Activated naive CD4-positive, alpha-beta T cell treated with anti-CD3 and anti-CD28 coated beads, Interleukin-2, amount 50 U/mL, for 24 hours (primary cell): ENCODE results near the gene TRABD2A.

Source experiments
- H3K27ac Mint-ChIP-seq: one replicate; pipeline ENCODE4 v1.8.0; 2021; ENCODE audit warnings: mild to moderate bottlenecking, mixed read lengths
- H3K27me3 Mint-ChIP-seq: one replicate; pipeline ENCODE4 v1.8.0; 2021; ENCODE audit warnings: mixed read lengths
- H3K36me3 Mint-ChIP-seq: one replicate; pipeline ENCODE4 v1.8.0; 2021; ENCODE audit warnings: mixed read lengths
- H3K4me1 Mint-ChIP-seq: one replicate; pipeline ENCODE4 v1.8.0; 2021; ENCODE audit warnings: mixed read lengths
- H3K4me3 Mint-ChIP-seq: one replicate; pipeline ENCODE4 v1.8.0; 2021; ENCODE audit warnings: mild to moderate bottlenecking, mixed read lengths
- H3K9me3 Mint-ChIP-seq: one replicate; pipeline ENCODE4 v1.8.0; 2021; ENCODE audit warnings: mixed read lengths

Gene TRABD2A

DNA sequence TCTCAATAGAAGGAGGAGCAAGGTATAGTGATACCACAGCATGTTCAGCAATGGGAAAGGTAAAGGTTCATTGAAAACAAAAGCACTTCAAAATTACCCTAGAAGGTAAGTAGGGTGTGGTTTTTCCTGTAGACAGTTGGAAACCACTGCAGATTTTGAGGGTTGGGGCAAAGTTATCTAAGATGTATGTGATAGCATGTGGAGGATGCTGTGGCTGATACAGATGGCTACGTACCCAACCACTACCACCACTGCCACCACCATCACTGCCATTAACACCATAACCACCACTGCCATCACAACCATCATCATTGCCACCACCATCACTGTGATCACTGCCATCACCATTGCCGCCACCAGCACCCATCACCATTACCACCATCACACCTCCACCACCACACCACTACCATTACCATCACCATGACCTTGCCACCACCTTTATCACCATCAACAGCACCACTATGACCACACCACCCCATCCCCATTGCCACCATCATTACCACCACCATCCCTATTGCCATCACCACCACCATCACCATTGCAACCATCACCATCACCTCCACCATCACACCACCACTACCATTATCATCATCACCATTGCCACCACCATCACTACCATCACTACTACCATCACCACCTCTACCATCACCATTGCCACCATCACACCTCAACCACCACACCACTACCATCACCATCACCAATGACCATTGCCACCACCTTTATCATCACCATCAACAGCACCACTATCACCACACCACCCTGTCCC is 28.2 kb upstream of the TRABD2A start:
- peak overlapping the region; percentile 72 for H3K4me3 Mint-ChIP-seq
- H3K4me1 Mint-ChIP-seq = peaks cover 55% of the 10 kb centered on the region
- peaks cover 9% of the 10 kb centered on the region for H3K36me3 Mint-ChIP-seq

DNA sequence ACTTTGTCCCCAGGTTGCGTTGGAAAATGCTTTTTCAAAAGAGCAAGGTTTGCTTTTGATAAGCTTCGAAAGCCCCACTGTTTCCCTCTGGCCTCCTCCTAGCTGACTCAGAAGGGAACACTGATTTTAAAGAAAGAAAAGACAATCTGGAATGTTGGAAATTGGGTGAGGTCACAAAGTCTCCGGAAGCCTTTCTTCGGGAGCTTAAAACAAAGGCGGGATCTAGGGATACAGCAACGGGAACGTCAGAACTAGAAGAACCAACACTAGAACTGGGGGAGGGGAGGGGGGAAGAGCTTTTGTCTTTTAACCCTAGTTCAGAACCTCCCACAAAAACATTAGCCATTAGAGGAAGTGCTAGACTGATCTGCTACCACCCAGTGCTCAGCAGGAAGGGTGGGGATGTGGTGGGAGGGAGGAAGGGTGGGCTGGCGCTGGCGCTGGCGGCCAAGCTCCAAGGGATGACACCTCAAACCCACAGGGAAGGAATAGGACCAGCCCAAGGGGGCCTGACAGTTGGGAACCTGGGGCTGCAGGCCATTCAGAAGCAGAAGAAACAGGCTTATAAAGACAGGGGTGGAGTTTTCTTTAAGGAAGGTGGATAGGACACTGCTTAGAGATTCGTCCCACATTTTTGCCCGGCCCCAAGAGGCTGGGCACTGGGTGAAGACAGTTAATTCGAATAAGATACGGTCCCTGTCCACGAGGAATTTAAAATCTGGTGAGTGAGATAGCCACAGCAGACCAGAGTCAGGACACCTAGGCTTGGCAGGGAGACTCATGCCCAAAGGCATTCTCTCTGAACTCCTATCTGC is 26.2 kb upstream of the TRABD2A start:
- Mint-ChIP-seq H3K27me3 (no peaks in the 10 kb centered on the region), H3K27ac (peak overlapping the region; percentile 93), H3K4me3 (peak overlapping the region; percentile 95), H3K4me1 (peaks cover 66% of the 10 kb centered on the region), H3K9me3 (no peaks in the 10 kb centered on the region), H3K36me3 (peaks cover 9% of the 10 kb centered on the region)

More for the DNA sequence above, 28.2 kb upstream of the TRABD2A start:
- H3K9me3 Mint-ChIP-seq = no peaks in the 10 kb centered on the region
- H3K27ac Mint-ChIP-seq = peak overlapping the region; percentile 10
- no peaks in the 10 kb centered on the region for H3K27me3 Mint-ChIP-seq

DNA sequence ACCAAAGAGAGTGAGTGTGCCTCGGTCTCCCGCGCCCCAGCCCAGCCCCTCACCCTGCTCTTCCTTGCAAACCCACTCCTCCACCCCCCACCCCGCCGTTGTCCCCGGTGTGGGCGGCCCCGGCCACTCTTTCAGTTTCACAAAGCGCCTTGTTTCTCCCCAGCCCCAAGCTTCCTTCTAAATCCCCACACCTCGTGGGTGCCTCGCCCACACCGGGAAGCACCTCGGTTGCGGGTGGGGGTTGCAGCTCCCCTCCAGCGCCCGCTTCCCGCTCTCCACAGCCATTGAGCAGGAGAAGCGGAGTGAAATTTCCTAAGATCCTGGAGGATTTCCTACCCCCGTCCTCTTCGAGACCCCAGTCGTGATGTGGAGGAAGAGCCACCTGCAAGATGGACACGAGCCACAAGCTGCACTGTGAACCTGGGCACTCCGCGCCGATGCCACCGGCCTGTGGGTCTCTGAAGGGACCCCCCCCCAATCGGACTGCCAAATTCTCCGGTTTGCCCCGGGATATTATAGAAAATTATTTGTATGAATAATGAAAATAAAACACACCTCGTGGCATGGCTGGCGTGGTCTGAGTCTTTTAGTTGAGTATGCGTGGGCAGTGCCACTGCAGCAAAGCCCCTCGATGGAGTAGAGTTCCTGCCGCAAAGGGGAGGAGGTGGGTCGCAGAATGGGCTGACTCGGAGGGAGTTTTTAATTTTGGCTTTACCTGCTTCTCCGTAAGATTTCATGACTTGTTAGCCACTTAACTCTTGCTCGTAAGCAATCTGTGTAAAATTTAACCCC is 25.4 kb upstream of the TRABD2A start:
- Mint-ChIP-seq H3K4me3 (peak overlapping the region; percentile 95), H3K27me3 (no peaks in the 10 kb centered on the region), H3K4me1 (peaks cover 63% of the 10 kb centered on the region), H3K9me3 (no peaks in the 10 kb centered on the region), H3K36me3 (peaks cover 9% of the 10 kb centered on the region), H3K27ac (peak overlapping the region; percentile 93)

DNA sequence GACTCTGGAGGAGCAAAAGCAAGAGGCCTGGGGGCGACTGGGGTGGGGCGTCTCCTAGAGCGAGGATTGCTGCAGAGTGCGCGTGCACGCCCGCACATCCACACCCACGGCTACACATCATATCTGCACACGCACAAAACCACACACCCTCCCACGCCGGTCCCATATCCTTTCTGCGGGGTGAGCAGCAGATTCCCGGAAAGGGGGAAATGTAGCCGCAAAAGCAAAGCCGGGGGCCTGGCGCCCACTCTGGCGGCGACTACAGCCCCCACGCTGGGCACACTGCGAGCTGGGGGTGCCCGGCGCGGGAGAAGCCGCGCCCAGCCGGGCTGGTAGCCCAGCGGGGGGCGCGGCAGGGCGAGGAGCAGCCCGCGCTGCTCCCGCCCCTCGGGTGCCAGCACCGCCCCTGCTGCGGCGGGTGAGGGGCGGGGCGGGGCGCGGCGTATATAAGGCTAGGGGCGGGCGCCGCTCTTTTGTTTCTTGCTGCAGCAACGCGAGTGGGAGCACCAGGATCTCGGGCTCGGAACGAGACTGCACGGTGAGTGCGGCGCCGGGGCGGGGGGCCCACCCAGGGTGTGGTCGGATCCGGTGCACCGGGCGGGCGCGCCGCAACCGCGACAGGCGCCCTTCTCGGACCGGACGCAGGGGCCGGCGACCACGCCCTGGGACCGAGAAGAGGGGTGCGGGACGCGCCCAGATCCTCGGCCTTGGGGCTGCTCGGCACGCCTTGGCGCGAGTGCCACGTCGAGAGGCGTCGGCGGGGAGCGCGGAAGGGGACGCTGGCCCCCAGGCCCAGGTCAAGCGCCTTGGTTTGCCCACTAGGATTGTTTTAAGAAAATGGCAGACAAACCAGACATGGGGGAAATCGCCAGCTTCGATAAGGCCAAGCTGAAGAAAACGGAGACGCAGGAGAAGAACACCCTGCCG is 24.6 kb upstream of the TRABD2A start, which contains the start of gene TMSB10:
TSS of gene TMSB10 (plus strand) at position 476 of the 927 bp plus-strand sequence.
- no peaks in the 10 kb centered on the region for H3K27me3 Mint-ChIP-seq
- peaks cover 67% of the 10 kb centered on the region for H3K4me1 Mint-ChIP-seq
- H3K27ac Mint-ChIP-seq = peak within 1 kb of the TSS; percentile 93
- no peaks in the 10 kb centered on the region for H3K9me3 Mint-ChIP-seq
- H3K4me3 Mint-ChIP-seq = peak within 1 kb of the TSS; percentile 95
- H3K36me3 Mint-ChIP-seq = peaks cover 9% of the 10 kb centered on the region

DNA sequence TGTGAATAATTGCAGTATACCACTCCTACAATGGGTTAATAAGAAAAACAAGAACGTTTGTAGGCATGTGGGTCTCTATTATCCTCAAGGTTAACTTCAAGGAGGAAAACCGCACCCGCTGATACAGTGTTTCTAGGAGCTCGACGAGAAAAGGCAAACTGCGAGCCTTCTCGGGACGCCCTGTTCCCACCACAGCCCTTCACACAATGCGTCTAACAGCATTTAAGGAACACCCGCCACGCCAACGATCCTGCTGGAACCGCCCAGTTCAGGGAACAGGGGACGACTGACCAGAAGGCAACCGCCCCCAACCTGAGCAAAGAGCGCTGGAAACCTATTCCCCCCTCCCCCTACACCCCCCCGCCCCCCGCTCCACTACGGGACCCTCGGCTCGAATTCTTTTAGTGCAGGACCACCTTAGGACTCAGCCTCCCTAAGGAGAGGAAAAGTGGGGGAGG is 23.9 kb upstream of the TRABD2A start:
- Mint-ChIP-seq H3K36me3 (peaks cover 7% of the 10 kb centered on the region), H3K4me3 (peak overlapping the region; percentile 80), H3K9me3 (no peaks in the 10 kb centered on the region), H3K4me1 (peaks cover 70% of the 10 kb centered on the region), H3K27ac (peak overlapping the region; percentile 32), H3K27me3 (no peaks in the 10 kb centered on the region)

DNA sequence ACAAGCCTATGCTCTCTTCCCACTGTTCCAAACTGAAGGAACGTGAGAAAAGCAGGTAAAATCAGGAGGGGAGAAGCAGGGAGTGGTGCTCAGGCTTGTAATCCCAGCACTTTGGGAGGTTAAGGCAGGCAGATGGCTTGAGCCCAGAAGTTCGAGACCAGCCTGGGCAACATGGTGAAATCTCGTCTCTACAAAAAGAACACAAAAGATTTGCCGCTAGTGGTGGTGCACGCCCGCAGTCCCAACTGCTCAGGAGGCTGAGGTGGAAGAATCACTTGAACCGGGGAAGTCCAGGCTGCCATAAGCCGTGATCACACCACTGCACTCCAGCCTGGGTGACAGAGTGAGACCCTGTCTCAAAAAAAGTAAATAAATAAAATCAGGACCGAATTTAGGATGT is 23.3 kb upstream of the TRABD2A start:
- Mint-ChIP-seq H3K27me3 (no peaks in the 10 kb centered on the region), H3K36me3 (peaks cover 7% of the 10 kb centered on the region), H3K9me3 (no peaks in the 10 kb centered on the region), H3K4me3 (peak overlapping the region; percentile 80), H3K4me1 (peaks cover 70% of the 10 kb centered on the region), H3K27ac (peak overlapping the region; percentile 48)

DNA sequence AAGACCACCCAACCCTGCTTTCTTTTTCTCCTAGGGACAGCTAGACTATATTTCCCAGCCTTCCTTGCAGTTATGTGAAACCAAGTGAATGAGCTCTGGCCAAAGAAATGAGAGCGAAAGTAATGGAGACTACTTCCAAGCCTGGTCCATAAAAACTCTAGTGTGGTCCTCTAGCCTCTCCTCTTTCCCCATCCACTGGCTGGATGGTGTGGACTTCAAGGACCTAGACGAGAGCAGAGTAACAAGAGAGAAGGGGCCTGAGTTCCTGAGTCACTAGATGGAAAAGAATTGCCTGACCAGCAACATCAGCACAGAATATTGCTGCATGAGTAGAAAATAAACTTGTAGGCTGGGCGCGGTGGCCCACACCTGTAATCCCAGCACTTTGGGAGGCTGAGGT is 21.6 kb upstream of the TRABD2A start:
- Mint-ChIP-seq H3K36me3 (peaks cover 5% of the 10 kb centered on the region), H3K27me3 (no peaks in the 10 kb centered on the region), H3K9me3 (no peaks in the 10 kb centered on the region), H3K4me3 (no peak overlapping the region), H3K4me1 (peaks cover 69% of the 10 kb centered on the region), H3K27ac (peak overlapping the region; percentile 36)

DNA sequence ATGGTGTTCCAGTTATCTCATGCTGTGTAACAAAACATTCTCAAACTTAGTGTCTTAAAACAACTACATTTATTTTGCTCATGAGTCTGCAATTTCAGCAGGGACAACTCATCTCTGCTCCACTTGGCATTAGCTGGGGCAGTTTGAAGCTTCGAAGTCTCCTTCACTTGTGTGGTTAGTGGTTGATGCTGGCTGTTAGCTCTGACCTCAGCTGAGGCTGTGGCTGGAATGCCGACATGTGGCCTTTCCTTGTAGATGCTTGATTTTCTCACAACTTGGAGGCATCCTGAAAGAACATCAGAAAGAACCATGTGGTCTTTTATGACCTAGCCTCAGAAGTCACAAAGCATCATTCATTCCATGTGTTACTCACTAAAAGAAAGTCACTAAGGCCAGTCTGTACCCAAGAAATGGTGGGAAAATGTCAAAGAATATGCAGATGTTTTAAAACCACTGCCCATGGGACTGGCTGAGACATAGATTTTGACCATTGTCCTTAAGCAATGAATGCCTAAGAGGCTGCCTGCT is 20.8 kb upstream of the TRABD2A start:
- Mint-ChIP-seq H3K4me3 (no peak overlapping the region), H3K27me3 (no peaks in the 10 kb centered on the region), H3K4me1 (peaks cover 67% of the 10 kb centered on the region), H3K27ac (peak overlapping the region; percentile 1), H3K9me3 (no peaks in the 10 kb centered on the region), H3K36me3 (peaks cover 1% of the 10 kb centered on the region)

DNA sequence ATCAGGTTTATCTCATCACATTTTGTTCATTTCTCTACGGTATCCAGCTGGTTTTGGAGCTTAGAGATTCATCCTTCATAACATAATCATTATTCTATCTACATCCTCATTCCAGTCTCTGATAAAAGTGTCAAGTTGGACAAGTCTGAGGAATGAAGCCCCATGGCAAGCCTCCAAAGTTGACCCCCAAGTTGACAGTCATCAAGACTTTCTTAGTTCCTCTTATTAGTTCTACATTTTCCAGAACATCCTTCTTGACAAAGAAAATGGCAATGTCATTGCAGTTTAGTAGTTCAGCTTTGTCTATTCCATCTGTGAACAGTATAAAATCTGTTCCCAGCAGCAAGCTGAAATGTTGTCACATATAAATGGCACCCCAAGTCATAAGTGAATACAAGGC is 20.1 kb upstream of the TRABD2A start:
- Mint-ChIP-seq H3K4me3 (no peak overlapping the region), H3K27ac (peak overlapping the region; percentile 1), H3K4me1 (peaks cover 73% of the 10 kb centered on the region), H3K36me3 (no peaks in the 10 kb centered on the region), H3K9me3 (no peaks in the 10 kb centered on the region), H3K27me3 (no peaks in the 10 kb centered on the region)

DNA sequence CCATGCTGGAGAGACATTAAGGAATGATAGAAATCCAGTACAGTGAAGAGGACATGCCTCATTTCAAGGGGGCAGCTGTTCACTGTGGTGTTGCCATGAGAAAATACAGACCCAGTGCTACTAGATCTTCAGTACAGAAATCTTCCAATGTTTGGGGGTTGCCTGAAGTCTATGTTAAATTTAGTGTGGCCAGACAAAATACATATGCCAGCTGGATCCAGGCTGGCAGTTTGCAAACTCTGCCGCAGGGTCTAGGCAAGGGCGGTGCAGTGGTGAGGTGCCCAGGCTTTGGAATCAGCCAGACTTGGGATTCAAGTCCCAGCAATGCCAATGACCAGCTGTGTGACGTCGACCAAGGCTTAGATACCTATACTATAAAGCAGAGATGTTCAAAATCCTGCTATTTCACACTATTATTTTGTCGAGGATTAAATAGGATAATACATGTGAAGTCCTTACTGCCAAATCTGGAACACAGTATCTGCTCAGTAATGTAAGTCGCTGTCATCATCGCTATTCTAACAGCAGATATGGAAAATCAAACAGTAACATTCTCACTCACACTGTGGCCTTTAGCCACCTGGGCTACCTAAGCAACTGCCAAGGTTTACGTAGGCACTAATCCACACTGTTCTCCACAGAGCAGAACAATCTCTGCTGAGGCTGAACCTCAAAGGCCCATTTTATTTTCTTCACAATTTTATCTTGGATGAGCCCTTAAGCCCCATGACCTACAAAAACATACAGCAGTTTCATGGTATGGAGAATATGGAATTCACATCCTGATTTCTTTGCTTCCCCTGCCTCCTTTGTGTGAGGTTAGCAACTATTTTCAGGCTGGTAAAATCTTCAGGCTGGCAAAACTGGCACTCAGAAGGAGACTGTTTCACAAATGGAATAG is 18.7 kb upstream of the TRABD2A start:
- peak overlapping the region; percentile 25 for H3K27ac Mint-ChIP-seq
- no peaks in the 10 kb centered on the region for H3K27me3 Mint-ChIP-seq
- H3K4me1 Mint-ChIP-seq = peaks cover 85% of the 10 kb centered on the region
- no peaks in the 10 kb centered on the region for H3K9me3 Mint-ChIP-seq
- H3K4me3 Mint-ChIP-seq = no peak overlapping the region
- no peaks in the 10 kb centered on the region for H3K36me3 Mint-ChIP-seq

DNA sequence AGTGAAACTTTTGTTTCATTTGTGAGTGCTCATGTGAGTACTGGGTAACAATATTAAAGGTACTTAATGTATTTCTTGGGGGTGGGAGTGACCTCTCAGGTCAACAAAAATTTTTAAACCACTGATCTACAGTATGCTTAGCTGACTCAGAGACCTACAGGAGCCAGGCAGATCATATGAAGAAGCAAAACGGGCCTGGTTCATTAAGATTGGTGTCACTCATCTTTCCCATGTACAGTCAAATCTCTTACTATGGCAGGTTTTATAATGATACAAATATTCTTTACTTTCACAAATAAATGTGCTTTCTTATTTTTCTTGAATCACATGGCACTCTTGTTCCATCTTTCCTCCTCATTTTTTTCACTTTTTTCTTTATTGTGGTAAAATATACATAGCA is 16.9 kb upstream of the TRABD2A start:
- Mint-ChIP-seq H3K4me3 (no peak overlapping the region), H3K27me3 (no peaks in the 10 kb centered on the region), H3K4me1 (peaks cover 80% of the 10 kb centered on the region), H3K36me3 (no peaks in the 10 kb centered on the region), H3K27ac (peak overlapping the region; percentile 84), H3K9me3 (no peaks in the 10 kb centered on the region)

DNA sequence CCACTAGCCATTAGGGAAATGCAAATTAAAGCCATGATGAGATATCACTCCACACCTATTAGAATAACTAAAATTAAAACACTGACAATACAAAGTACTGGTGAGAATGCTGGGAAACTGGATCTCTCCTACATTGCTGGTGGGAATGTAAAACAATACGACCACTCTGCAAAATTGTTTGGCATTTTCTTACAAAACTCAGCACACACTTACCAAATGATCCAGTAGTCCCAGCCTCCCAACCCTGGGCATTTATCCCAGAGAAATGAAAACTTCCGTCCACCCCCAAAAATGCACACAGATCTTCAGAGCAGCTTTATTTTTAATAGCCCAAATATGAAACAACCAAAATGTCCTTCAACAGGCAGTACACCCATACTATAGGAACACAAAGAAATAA is 15.7 kb upstream of the TRABD2A start:
- no peaks in the 10 kb centered on the region for H3K36me3 Mint-ChIP-seq
- no peaks in the 10 kb centered on the region for H3K9me3 Mint-ChIP-seq
- H3K27ac Mint-ChIP-seq = peak overlapping the region; percentile 88
- H3K4me3 Mint-ChIP-seq = no peak overlapping the region
- H3K27me3 Mint-ChIP-seq = no peaks in the 10 kb centered on the region
- H3K4me1 Mint-ChIP-seq = peaks cover 73% of the 10 kb centered on the region

DNA sequence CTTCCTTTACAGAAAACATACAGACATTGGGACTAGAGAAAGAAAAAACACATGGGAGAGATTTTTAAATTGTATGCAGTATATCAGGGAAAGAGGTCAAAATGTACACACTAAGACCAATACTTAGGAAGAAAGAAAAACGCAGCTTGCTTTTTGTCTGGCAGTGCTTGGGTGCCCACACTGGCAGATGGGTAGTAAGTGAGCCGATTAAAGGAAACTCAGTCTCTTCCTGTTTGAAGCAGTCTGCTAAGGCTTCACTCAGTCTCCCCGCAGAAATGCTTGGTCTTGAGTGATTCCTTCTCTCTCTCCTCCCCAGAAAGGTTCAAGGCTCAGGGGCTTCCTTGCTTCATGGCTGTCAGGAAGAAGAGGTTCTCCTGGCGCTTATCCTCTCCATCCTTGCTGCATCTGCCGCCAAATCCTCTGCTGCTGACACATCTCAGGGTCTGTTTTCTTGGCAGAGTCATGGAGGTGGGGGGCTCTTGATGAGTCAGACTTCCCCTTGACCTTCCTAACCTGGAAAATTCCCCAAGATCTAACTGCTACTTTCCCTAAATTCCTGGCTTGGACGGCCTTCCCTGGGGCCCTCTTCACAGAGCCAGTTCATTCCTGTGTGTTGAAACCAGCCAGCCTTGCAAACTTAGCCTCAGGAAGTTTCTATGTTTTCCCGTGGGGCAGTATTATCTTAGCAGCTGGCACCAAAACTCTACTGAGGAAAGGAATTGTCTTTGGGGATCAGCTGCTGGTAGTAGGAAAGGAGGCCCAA is 14.1 kb upstream of the TRABD2A start:
- Mint-ChIP-seq H3K9me3 (no peaks in the 10 kb centered on the region), H3K27ac (peak overlapping the region; percentile 96), H3K27me3 (no peaks in the 10 kb centered on the region), H3K4me1 (peaks cover 59% of the 10 kb centered on the region), H3K36me3 (no peaks in the 10 kb centered on the region), H3K4me3 (peak overlapping the region; percentile 72)
